Measurements from ENCODE around the gene WNK1. TPM values are rescaled to one million over a fixed set of nuclear protein-coding genes. Genes with fewer than 3 reads are reported as not detected.

The WNK1 gene
- total RNA-seq, 1 donor from 2014 or later, result 150 TPM

DNA sequence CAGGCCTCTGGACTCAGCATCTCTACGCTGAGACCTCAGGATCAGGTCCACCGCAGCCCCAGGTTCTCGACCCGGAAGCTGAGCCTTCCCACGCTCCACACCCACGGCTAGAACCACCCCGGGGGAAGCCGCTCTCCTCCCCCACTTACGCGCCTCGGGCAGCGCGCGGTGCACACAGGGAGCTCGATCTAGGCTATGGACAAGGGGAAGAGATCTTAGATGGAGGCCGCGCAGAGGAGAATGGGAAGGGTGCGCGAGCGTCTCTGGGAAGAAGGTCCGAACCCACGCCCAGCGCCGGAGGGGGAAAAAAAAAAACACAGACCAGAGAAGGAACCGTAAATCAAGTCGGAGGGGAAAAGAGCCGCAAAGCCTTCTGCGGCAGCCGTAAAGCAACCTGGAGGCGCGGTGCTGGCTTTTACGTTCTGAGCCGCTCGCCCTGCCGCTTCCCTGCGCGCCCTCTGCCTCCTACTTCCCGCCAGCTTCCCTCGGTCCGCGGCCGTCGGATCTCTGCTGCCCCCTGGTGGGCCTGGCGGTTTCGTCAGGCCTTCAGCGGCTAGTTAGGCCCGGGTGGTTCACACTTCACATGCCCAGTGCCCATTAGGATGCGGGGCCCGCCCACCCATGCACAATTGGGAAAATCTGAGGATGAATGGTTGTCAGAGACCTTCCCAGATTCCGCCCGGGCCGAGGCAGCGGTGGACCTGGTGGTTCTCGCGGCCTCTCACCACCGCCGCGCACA lies 197.2 kb downstream of the WNK1 start, which contains the start of gene RAD52:
Gene RAD52, minus strand, starts transcription at position 242 of the 739 bp plus-strand sequence. CDS start 16,636 bp downstream, outside the sequence.
- Mint-ChIP-seq H3K27ac (peak within 1 kb of the TSS; percentile 98), H3K4me1 (peaks cover 12% of the 10 kb centered on the region), H3K27me3 (ENCODE audit: low read depth) (no peaks in the 10 kb centered on the region), H3K36me3 (peaks cover 4% of the 10 kb centered on the region), H3K4me3 (peak within 1 kb of the TSS; percentile 92), H3K9me3 (no peaks in the 10 kb centered on the region)
- TF ChIP-seq CTCF (IDR thresholded peaks at IDR 0.05; ENCODE audit: unreplicated experiment), result peak; percentile 99
- DNase-seq (ENCODE audit: low spot score in 2 of 2, unreplicated experiment in 2 of 2), result peak; percentile 94 to 99

DNA sequence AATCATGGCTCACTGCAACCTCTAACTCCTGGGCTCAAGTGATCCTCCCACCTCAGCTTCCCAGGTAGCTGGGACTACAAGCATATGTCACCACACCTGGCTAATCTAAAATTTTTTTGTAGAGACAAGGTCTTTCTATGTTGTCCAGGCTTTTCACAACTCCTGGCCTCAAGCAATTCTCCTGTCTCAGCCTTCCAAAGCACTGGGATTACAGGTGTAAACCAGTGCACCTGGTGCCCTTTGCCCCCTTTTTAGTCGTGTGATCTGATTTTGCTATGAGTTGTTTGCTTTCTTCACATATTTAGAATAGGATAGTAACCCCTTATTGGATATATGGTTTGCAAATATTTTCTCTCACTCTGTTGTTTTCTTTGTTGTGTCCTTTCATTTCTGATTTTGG lies 198.8 kb downstream of the WNK1 start:
- peaks cover 4% of the 10 kb centered on the region for H3K36me3 Mint-ChIP-seq
- H3K27ac Mint-ChIP-seq, result no peak overlapping the region
- peaks cover 12% of the 10 kb centered on the region for H3K4me1 Mint-ChIP-seq
- no peaks in the 10 kb centered on the region for H3K27me3 Mint-ChIP-seq (ENCODE audit: low read depth)
- peak overlapping the region; percentile 13 for H3K4me3 Mint-ChIP-seq
- no peak for TF ChIP-seq CTCF (IDR thresholded peaks at IDR 0.05; ENCODE audit: unreplicated experiment)
- H3K9me3 Mint-ChIP-seq, result no peaks in the 10 kb centered on the region
- DNase-seq (ENCODE audit: low spot score in 2 of 2, unreplicated experiment in 2 of 2), result no peak

DNA sequence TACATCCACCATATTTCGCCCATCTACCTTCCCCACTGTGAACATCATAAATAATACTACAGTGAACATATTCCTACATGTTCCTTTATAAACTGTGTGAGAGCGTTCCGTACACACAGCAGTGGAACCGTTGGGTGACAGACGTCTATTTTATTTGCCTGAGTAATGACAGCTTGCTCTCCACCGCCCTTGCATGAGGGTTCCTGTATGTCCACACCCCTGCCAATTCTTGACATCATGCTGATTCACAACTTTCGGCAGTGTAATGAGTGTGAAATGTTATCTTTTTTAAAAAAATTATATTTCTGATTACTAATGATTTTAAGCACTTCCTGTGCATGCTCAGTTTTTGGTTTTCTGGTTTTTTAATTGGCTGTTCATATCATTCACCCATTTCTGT lies 201.4 kb downstream of the WNK1 start:
- Mint-ChIP-seq H3K36me3 (no peaks in the 10 kb centered on the region), H3K27ac (no peak overlapping the region)
- DNase-seq (ENCODE audit: low spot score in 2 of 2, unreplicated experiment in 2 of 2), result no peak

GRCh38 chr12:954741-955140 lies 202.4 kb downstream of the WNK1 start:
- no peaks in the 10 kb centered on the region for H3K27me3 Mint-ChIP-seq (ENCODE audit: low read depth)

More for the DNA sequence above, 201.4 kb downstream of the WNK1 start:
- Mint-ChIP-seq H3K4me3 (no peak overlapping the region), H3K27me3 (ENCODE audit: low read depth) (no peaks in the 10 kb centered on the region), H3K9me3 (no peaks in the 10 kb centered on the region), H3K4me1 (peaks cover 4% of the 10 kb centered on the region)
- no peak for TF ChIP-seq CTCF (IDR thresholded peaks at IDR 0.05; ENCODE audit: unreplicated experiment)

DNA sequence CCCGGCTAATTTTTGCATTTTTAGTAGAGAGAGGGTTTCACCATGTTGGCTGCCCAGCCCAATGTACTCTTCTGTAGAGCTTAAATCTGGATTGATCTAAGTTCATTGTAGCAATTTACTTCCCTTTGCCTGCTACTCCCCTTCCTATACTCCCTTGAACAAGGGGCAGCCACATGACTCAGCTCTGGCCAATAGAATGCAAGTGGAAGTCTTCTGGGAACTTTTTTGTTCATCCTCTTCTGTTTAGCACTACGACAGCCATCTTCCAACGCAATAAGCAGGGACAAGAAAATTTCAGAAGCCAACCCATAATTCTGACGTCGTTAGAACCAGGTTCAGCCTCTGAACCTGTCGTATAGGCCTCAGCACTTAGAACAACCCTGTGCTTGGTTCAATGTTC lies 203.6 kb downstream of the WNK1 start:
- TF ChIP-seq CTCF (IDR thresholded peaks at IDR 0.05; ENCODE audit: unreplicated experiment), result no peak
- no peak overlapping the region for H3K27ac Mint-ChIP-seq
- H3K36me3 Mint-ChIP-seq, result no peaks in the 10 kb centered on the region
- no peak overlapping the region for H3K4me3 Mint-ChIP-seq
- no peaks in the 10 kb centered on the region for H3K27me3 Mint-ChIP-seq (ENCODE audit: low read depth)
- no peaks in the 10 kb centered on the region for H3K9me3 Mint-ChIP-seq
- DNase-seq (ENCODE audit: low spot score in 2 of 2, unreplicated experiment in 2 of 2), result no peak
- no peaks in the 10 kb centered on the region for H3K4me1 Mint-ChIP-seq

More at GRCh38 chr12:954741-955140, 202.4 kb downstream of the WNK1 start:
- no peak for DNase-seq (ENCODE audit: low spot score in 2 of 2, unreplicated experiment in 2 of 2)
- Mint-ChIP-seq H3K27ac (no peak overlapping the region), H3K9me3 (no peaks in the 10 kb centered on the region), H3K4me1 (no peaks in the 10 kb centered on the region), H3K36me3 (no peaks in the 10 kb centered on the region), H3K4me3 (no peak overlapping the region)
- no peak for TF ChIP-seq CTCF (IDR thresholded peaks at IDR 0.05; ENCODE audit: unreplicated experiment)
